Large intestine (tissue), 3 donors: ENCODE data around the gene SYT17. TPM values are rescaled to one million over a fixed set of nuclear protein-coding genes. Genes with fewer than 3 reads are reported as not detected.

Source experiments
- DNase-seq, 2 donors: peaks; one replicate each; pipeline versions ENCODE4 v3.0.0 to v3.0.0-alpha.2; 2013
- H3K27ac ChIP-seq: one replicate; pipeline ENCODE4 v1.5.1; 2013; ENCODE audit warnings: low read length
- H3K27me3 ChIP-seq: 2 replicates; pipeline ENCODE4 v1.6.1; 2013; ENCODE audit warnings: low read length; ENCODE audit not compliant: control insufficient read depth, insufficient read depth
- H3K36me3 ChIP-seq: 2 replicates; pipeline ENCODE4 v1.6.1; 2013; ENCODE audit warnings: low read length; ENCODE audit not compliant: control insufficient read depth, insufficient read depth
- H3K4me1 ChIP-seq: one replicate; pipeline ENCODE4 v1.6.1; 2013; ENCODE audit warnings: low read length; ENCODE audit not compliant: control insufficient read depth, insufficient read depth
- H3K4me3 ChIP-seq: one replicate; pipeline ENCODE4 v1.5.1; 2013; ENCODE audit warnings: low read length
- H3K9me3 ChIP-seq: one replicate; pipeline ENCODE4 v1.6.1; 2013; ENCODE audit warnings: mild to moderate bottlenecking, low read depth, low read length, moderate library complexity; ENCODE audit not compliant: control insufficient read depth
- WGBS: methylation state at CpG from one replicate; pipeline ENCODE4 v1.1.5; 2013; ENCODE audit warnings: low lambda C conversion rate; ENCODE audit not compliant: insufficient coverage; 5-methylcytosine and 5-hydroxymethylcytosine counted together
- polyA plus RNA-seq: library from polyadenylated mRNA; unstranded; fragments of 120-200 nt; gene quantifications from one replicate; pipeline ENCODE4 v1.2.1, GENCODE V29; 2013

The SYT17 gene
- polyA plus RNA-seq, 1 donor = 8.2 TPM

DNA sequence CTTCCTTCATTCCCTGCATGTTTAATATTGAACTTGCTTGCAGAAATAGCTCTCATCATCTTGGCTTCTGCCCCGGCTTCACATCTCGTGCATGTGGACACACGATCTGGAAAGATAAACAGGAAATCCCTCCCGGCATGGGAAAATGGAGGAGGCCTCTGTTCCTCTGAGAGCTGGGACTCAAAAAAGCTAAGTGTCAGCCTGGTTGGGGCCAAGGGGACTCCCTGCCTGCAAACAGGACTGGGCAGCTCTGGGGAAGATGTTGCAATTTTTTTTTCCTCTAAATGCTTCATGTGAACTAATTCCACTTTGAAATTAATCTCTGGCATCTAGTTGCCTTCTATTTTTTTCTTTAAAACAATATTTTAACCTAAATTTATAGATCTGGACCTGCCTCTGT lies 29.4 kb upstream of the SYT17 start:
- peaks cover 17% of the 10 kb centered on the region for H3K4me1 ChIP-seq
- H3K36me3 ChIP-seq = no peaks in the 10 kb centered on the region
- H3K4me3 ChIP-seq = no peak overlapping the region
- WGBS = no CpG with 5 or more reads among the region's 4 CpGs
- no peak overlapping the region for H3K27ac ChIP-seq
- DNase-seq = peak; percentile 67 to 73
- no peaks in the 10 kb centered on the region for H3K27me3 ChIP-seq
- no peaks in the 10 kb centered on the region for H3K9me3 ChIP-seq

- peaks cover 17% of the 10 kb centered on the region for H3K4me1 ChIP-seq
- H3K36me3 ChIP-seq = no peaks in the 10 kb centered on the region
- no peak overlapping the region for H3K27ac ChIP-seq
- DNase-seq = no peak
- WGBS = 86% methylated on average over 1 of the region's 5 CpGs
- H3K4me3 ChIP-seq = no peak overlapping the region
- H3K9me3 ChIP-seq = no peaks in the 10 kb centered on the region
- peaks cover under 1% of the 10 kb centered on the region for H3K27me3 ChIP-seq
Measured at GRCh38 chr16:19139436-19140091, 28.5 kb upstream of the SYT17 start.

DNA sequence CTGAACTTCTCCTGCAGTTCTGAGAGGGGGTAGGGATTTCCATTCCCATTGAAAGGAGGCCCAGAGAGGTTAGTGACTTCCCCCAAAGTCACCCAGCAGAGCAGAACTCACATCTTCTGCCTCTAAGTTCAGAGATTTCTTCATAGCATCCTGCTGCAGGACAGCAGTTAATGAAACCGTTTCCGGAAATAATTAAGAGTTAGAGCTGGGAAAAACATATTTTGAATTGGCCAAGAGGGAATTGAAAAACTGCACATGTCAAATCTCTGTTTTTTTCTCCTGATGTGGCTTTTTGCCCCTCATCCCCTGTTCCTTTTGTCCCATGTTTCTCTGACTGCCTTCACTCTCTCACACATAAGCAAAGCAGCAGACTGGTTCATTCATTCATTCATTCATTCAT lies 27.6 kb upstream of the SYT17 start:
- H3K4me3 ChIP-seq = no peak overlapping the region
- H3K9me3 ChIP-seq = no peaks in the 10 kb centered on the region
- H3K27me3 ChIP-seq = peaks cover 4% of the 10 kb centered on the region
- no CpG with 5 or more reads among the region's 2 CpGs for WGBS
- no peak overlapping the region for H3K27ac ChIP-seq
- peaks cover 16% of the 10 kb centered on the region for H3K4me1 ChIP-seq
- DNase-seq = no peak
- no peaks in the 10 kb centered on the region for H3K36me3 ChIP-seq

GRCh38 chr16:19142939-19143598 lies 25.0 kb upstream of the SYT17 start:
- peaks cover 4% of the 10 kb centered on the region for H3K27me3 ChIP-seq
- no peak for DNase-seq
- no peaks in the 10 kb centered on the region for H3K36me3 ChIP-seq
- WGBS = 100% methylated on average over 3 of the region's 8 CpGs
- no peak overlapping the region for H3K27ac ChIP-seq
- no peaks in the 10 kb centered on the region for H3K9me3 ChIP-seq
- no peak overlapping the region for H3K4me3 ChIP-seq
- no peaks in the 10 kb centered on the region for H3K4me1 ChIP-seq

- 100% methylated on average over 2 of the region's 9 CpGs for WGBS
- no peak overlapping the region for H3K27ac ChIP-seq
- no peaks in the 10 kb centered on the region for H3K4me1 ChIP-seq
- H3K27me3 ChIP-seq = peaks cover 4% of the 10 kb centered on the region
- no peak for DNase-seq
- no peaks in the 10 kb centered on the region for H3K9me3 ChIP-seq
- no peak overlapping the region for H3K4me3 ChIP-seq
- H3K36me3 ChIP-seq = no peaks in the 10 kb centered on the region
Measured at GRCh38 chr16:19143599-19143956, 24.5 kb upstream of the SYT17 start.

GRCh38 chr16:19145010-19145409 lies 23.0 kb upstream of the SYT17 start:
- Histone ChIP-seq H3K27ac (no peak overlapping the region), H3K27me3 (peaks cover 4% of the 10 kb centered on the region), H3K9me3 (no peaks in the 10 kb centered on the region), H3K4me3 (no peak overlapping the region), H3K4me1 (no peaks in the 10 kb centered on the region), H3K36me3 (no peaks in the 10 kb centered on the region)
- no CpG with 5 or more reads among the region's 3 CpGs for WGBS
- DNase-seq = no peak

- Histone ChIP-seq H3K36me3 (no peaks in the 10 kb centered on the region), H3K4me3 (no peak overlapping the region), H3K9me3 (no peaks in the 10 kb centered on the region), H3K27me3 (peaks cover 4% of the 10 kb centered on the region), H3K27ac (no peak overlapping the region), H3K4me1 (no peaks in the 10 kb centered on the region)
- 80% methylated on average over 1 of the region's 4 CpGs for WGBS
- no peak for DNase-seq
Measured at GRCh38 chr16:19147126-19147525, 20.9 kb upstream of the SYT17 start.

GRCh38 chr16:19147627-19148026 lies 20.4 kb upstream of the SYT17 start:
- no peak for DNase-seq
- Histone ChIP-seq H3K27me3 (peaks cover 4% of the 10 kb centered on the region), H3K36me3 (no peaks in the 10 kb centered on the region), H3K9me3 (no peaks in the 10 kb centered on the region), H3K27ac (no peak overlapping the region), H3K4me1 (no peaks in the 10 kb centered on the region), H3K4me3 (no peak overlapping the region)
- no CpG with 5 or more reads among the region's 4 CpGs for WGBS

DNA sequence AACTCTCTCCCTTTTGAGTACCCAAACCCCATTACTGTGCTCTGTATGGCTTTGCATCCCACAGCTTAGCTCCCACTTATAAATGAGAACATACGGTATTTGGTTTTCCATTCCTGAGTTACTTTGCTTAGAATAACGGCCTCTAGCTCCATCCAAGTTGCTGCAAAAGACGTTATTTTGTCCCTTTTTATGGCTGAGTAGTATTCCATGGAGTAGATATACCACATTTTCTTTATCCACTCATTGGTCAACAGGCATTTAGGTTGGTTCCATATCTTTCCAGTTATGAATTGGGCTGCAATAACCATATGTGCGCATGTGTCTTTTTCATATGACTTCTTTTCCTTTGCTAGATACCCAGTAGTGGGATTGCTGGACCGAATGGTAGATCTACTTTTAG lies 19.9 kb upstream of the SYT17 start:
- Histone ChIP-seq H3K9me3 (no peaks in the 10 kb centered on the region), H3K4me3 (no peak overlapping the region), H3K27ac (no peak overlapping the region), H3K36me3 (no peaks in the 10 kb centered on the region), H3K4me1 (no peaks in the 10 kb centered on the region), H3K27me3 (peaks cover 4% of the 10 kb centered on the region)
- no CpG with 5 or more reads among the region's 5 CpGs for WGBS
- no peak for DNase-seq

DNA sequence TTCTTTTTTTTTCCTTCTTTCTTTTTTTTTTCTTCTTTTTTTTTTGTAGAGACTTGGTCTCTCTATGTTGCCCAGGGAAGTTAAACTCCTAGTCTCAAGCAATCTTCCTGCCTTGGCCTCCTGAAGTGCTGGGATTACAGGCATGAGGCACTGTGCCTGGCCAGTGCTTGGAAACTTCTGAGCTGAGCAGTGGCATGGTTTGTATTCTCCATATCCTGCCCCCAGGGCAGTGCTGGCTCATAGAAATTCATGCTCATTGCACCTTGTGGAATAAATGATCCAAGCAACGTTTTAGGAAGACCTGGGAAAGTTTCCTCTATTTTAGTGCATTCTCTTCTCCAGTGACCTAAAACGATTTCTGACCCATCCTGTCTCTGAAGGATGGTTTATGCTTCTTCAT lies 16.7 kb upstream of the SYT17 start:
- Histone ChIP-seq H3K27me3 (no peaks in the 10 kb centered on the region), H3K4me1 (no peaks in the 10 kb centered on the region), H3K4me3 (no peak overlapping the region), H3K9me3 (no peaks in the 10 kb centered on the region), H3K36me3 (no peaks in the 10 kb centered on the region), H3K27ac (no peak overlapping the region)
- DNase-seq = no peak
- WGBS = 84% methylated on average over 2 of the region's 2 CpGs

- WGBS = 80% methylated on average over 1 of the region's 1 CpG
- H3K27me3 ChIP-seq = no peaks in the 10 kb centered on the region
- H3K4me3 ChIP-seq = no peak overlapping the region
Measured at GRCh38 chr16:19152042-19152441, 16.0 kb upstream of the SYT17 start.

More at GRCh38 chr16:19152042-19152441, 16.0 kb upstream of the SYT17 start:
- H3K36me3 ChIP-seq = no peaks in the 10 kb centered on the region
- H3K27ac ChIP-seq = no peak overlapping the region
- no peaks in the 10 kb centered on the region for H3K9me3 ChIP-seq
- no peaks in the 10 kb centered on the region for H3K4me1 ChIP-seq
- DNase-seq = no peak
